Upper lobe of right lung (tissue), 1 donor: Measurements from ENCODE around the gene NPAS3. TPM values are rescaled to one million over a fixed set of nuclear protein-coding genes. Genes with fewer than 3 reads are reported as not detected.

ENCODE experiments used
- ATAC-seq: fragments of 200-7000 bp; cut with Tn5 transposase; one replicate; pipeline ENCODE4 v1.9.1; 2020; ENCODE audit warnings: mild to moderate bottlenecking, moderate library complexity
- DNase-seq: peaks from one replicate; pipeline ENCODE4 v3.0.0-alpha.2; 2020
- H3K27ac ChIP-seq: fragments of 200-600 bp; one replicate; pipeline ENCODE4 v1.8.0; 2022
- H3K27me3 ChIP-seq: fragments of 200-600 bp; one replicate; pipeline ENCODE4 v1.8.0; 2022; ENCODE audit warnings: mild to moderate bottlenecking
- H3K36me3 ChIP-seq: fragments of 200-600 bp; one replicate; pipeline ENCODE4 v1.8.0; 2022
- H3K4me1 ChIP-seq: fragments of 200-600 bp; one replicate; pipeline ENCODE4 v1.8.0; 2022
- H3K4me3 ChIP-seq: fragments of 200-600 bp; one replicate; pipeline ENCODE4 v1.8.0; 2022; ENCODE audit warnings: mild to moderate bottlenecking
- H3K9me3 ChIP-seq: fragments of 200-600 bp; one replicate; pipeline ENCODE4 v1.8.0; 2022
- intact Hi-C: fragments of 100-400 bp; cut with DNase I; formaldehyde crosslinking; loops from one replicate; pipeline ENCODE4 v1.11.0; 2022
- total RNA-seq: library from RNA; stranded (reverse); fragmentation: NEBNext Ultra II Directional; extraction: Animal tissue kit (Norgen Biotek cat#: 25700); gene quantifications from one replicate; pipeline ENCODE4 v1.2.1, GENCODE V29; 2021
- TF ChIP-seq, protein P1 (sequence below): fragments of 200-600 bp; IDR thresholded peaks from one replicate; pipeline ENCODE4 v1.8.0; 2022; ENCODE audit warnings: antibody characterized with exemption
- donor health status: DM: no; HTN: yes; CAD: no; lungs with severe emphysema.

NPAS3 gene
- total RNA-seq, 1 donor from 2014 or later: 1.2 TPM

DNA sequence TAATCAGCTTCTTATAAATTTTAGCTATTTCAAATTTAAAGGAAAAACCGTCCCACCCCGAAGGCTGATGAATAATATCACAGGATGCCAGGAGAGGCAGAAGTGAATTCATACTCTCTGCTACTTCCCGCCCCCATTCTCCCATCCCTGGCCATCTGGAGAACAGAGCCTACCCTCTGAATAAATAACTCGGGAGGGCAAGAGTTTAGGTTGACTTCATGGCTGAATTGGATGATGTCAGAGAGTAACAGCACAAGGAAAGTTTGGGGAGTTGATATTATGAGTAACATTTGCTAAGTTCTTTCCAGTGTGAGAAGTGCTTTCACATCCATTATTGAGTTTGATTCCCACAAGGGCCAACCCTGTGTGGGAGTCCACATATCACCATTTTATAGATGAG lies 770.6 kb downstream of the NPAS3 start:
- TF ChIP-seq, protein P1, sequence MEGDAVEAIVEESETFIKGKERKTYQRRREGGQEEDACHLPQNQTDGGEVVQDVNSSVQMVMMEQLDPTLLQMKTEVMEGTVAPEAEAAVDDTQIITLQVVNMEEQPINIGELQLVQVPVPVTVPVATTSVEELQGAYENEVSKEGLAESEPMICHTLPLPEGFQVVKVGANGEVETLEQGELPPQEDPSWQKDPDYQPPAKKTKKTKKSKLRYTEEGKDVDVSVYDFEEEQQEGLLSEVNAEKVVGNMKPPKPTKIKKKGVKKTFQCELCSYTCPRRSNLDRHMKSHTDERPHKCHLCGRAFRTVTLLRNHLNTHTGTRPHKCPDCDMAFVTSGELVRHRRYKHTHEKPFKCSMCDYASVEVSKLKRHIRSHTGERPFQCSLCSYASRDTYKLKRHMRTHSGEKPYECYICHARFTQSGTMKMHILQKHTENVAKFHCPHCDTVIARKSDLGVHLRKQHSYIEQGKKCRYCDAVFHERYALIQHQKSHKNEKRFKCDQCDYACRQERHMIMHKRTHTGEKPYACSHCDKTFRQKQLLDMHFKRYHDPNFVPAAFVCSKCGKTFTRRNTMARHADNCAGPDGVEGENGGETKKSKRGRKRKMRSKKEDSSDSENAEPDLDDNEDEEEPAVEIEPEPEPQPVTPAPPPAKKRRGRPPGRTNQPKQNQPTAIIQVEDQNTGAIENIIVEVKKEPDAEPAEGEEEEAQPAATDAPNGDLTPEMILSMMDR: no peak
- ATAC-seq (no peak), DNase-seq (no peak)
- intact Hi-C loops: no loop called here
- no peaks in the 10 kb centered on the region for H3K36me3 ChIP-seq
- H3K9me3 ChIP-seq: no peaks in the 10 kb centered on the region
- no peak overlapping the region for H3K4me3 ChIP-seq
- H3K27ac ChIP-seq: no peak overlapping the region
- no peaks in the 10 kb centered on the region for H3K4me1 ChIP-seq
- H3K27me3 ChIP-seq: peaks cover 12% of the 10 kb centered on the region

DNA sequence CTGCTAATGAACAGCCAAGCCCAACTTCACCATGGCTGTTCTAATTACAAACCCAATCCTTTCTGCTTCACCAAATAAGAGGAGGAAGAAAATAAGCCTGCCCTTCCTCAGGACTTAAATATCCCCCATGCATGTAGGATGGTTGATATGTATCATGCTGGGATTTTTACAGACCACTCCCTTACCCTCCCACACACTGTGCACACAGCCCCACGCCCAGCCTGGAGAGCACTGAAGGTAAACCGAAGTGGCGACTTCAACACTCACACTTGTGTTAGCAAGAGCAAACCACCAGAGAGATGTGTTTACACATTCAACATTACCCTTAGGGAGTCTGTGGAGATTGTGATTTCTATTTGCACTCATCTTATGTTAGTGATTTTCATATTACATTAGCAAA lies 771.0 kb downstream of the NPAS3 start:
- intact Hi-C loops: no loop called here
- Histone ChIP-seq H3K9me3 (no peaks in the 10 kb centered on the region), H3K36me3 (no peaks in the 10 kb centered on the region), H3K27ac (no peak overlapping the region), H3K4me3 (no peak overlapping the region), H3K4me1 (no peaks in the 10 kb centered on the region), H3K27me3 (peaks cover 12% of the 10 kb centered on the region)
- DNase-seq (no peak), ATAC-seq (peak; percentile 41)
- TF ChIP-seq, protein P1: no peak

DNA sequence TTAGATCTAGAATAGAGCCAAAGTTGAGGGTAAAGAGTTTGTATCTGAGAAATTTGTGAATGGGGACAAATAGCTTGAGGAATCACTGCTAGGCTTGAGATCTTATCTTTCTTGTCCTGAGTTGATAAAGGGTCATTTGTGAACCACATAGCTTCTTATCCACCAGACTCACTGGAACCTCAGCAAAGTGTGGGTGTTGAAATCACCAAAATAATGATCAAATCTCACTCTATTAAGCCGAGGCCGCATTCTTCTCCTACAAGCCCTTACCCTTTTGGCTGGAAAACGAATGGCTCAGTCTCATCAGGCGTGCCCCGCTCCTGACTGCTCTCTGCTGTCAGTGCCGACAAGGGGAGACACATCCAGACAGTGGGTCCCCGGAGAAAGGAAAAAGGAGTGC lies 771.6 kb downstream of the NPAS3 start:
- Histone ChIP-seq H3K36me3 (no peaks in the 10 kb centered on the region), H3K9me3 (no peaks in the 10 kb centered on the region), H3K4me1 (no peaks in the 10 kb centered on the region), H3K4me3 (no peak overlapping the region), H3K27me3 (peaks cover 12% of the 10 kb centered on the region), H3K27ac (no peak overlapping the region)
- TF ChIP-seq, protein P1: no peak
- ATAC-seq (no peak), DNase-seq (no peak)
- intact Hi-C loops: no loop called here

DNA sequence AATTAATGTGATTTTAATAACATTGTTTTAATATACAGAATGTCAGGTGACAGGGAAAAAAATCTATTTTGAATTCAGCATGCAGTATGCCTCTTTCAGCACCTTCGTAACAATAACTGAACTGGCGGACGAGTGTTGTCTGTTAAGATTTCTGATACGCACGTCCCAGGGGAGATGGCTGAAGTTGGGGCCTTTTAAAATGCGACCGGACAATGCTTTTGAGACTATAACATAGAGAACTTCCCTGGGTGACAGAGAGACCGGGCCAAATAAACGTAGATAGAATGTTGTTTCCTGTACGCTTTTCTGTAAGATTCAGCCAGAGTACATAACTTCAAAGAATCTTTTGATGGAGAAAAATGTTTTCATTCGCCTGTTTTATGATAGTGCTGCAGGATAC lies 772.5 kb downstream of the NPAS3 start:
- H3K27me3 ChIP-seq: peaks cover 12% of the 10 kb centered on the region
- no peaks in the 10 kb centered on the region for H3K4me1 ChIP-seq
- DNase-seq (no peak), ATAC-seq (no peak)
- H3K4me3 ChIP-seq: no peak overlapping the region
- no peak overlapping the region for H3K27ac ChIP-seq
- no peaks in the 10 kb centered on the region for H3K36me3 ChIP-seq
- TF ChIP-seq, protein P1: no peak
- no peaks in the 10 kb centered on the region for H3K9me3 ChIP-seq
- intact Hi-C loops: no loop called here

DNA sequence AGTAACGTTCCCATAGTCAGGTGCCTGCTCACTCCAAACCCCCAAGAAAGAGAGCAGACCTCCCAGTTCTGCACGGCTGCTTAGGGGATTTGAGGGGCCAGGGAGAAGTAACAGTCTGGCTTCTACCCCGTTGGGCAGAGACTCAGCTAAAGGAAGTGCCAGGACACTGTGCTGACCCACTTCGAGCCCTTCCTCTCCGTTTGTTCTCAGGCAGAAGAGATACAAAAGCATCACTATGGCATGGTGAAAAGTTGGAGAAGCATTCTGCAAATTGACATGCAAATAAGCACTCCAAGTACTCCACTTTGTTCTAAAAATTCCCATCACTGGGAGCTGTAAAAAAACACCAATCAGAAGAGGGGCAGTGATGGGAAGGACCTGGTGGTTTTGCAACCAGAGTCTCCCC lies 773.1 kb downstream of the NPAS3 start:
- TF ChIP-seq, protein P1: no peak
- intact Hi-C loops: no loop called here
- Histone ChIP-seq H3K4me1 (no peaks in the 10 kb centered on the region), H3K9me3 (no peaks in the 10 kb centered on the region), H3K27me3 (peaks cover 12% of the 10 kb centered on the region), H3K27ac (no peak overlapping the region), H3K36me3 (no peaks in the 10 kb centered on the region), H3K4me3 (no peak overlapping the region)
- no peak for DNase-seq
- ATAC-seq: no peak

DNA sequence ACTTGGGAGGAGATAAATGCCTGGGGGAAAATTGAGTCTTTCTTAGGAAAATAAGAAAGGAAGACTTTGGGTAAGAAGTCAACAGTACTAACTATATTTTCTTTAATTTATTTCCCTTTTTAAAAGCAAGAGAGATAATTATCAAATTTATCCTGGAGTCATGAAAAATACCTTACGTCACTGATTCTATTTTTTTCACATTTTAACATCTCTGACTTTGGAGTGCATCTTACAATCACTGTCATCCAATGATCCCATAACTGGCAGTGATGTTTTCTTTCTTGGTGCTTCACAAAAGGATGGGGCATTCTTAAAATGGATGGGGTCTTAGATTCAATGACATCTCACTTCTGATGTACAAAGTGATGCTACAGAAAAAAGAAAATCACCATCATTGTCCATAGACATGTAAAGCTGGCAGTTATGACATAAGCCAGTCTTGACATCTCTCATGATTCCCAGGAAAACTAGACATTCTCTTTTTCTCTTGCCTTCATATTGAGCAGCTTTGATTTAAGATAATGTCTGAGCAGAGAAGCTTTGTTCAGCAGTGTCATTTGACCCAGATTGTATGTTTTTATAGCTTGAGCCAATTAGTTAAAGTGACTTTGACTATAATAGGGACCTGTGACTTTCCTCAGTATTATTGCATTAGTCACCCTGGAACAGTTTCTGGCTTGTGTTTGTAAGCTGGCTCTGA lies 776.0 kb downstream of the NPAS3 start:
- TF ChIP-seq, protein P1: no peak
- Histone ChIP-seq H3K36me3 (no peaks in the 10 kb centered on the region), H3K9me3 (no peaks in the 10 kb centered on the region), H3K27ac (no peak overlapping the region), H3K4me3 (no peak overlapping the region), H3K27me3 (peaks cover 7% of the 10 kb centered on the region), H3K4me1 (no peaks in the 10 kb centered on the region)
- intact Hi-C loops: no loop called here
- no peak for DNase-seq
- no peak for ATAC-seq
